ENCODE results near the gene ADISSP.

- TF ChIP-seq EZH2 (IDR thresholded peaks at IDR 0.05; ENCODE audit: borderline replicate concordance, low read length) (no peak), CTCF (IDR thresholded peaks at IDR 0.05; ENCODE audit: low read length) (no peak)
Observed at GRCh38 chr20:3758566-3758965, 9.0 kb downstream of the ADISSP start.

Data from OCI-LY1 (cell line).